ENCODE measurements around the gene NAV3. TPM values are rescaled to one million over a fixed set of nuclear protein-coding genes. Genes with fewer than 3 reads are reported as not detected.

NAV3 gene
- total RNA-seq, 1 experiment from 2014 or later, result 6.8 TPM

DNA sequence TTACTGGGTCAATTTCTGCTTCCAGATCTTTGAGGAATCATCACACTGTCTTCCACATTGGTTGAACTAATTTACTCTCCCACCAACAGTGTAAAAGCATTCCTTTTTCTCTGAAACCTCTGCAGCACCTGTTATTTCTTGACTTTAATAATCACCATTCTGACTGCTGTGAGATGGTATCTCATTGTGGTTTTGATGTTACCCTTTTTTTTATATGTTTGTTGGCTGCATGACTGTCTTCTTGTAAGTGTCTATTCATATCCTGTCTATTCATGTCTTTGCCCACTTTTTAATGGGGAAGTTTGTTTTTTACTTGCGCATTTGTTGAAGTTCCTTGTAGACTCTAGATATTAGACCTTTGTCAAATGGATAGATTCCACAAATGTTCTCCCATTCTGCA lies 324.9 kb downstream of the NAV3 start:
- H2AFZ ChIP-seq (ENCODE audit: low read length), result no peak overlapping the region
- TF ChIP-seq, protein P1, sequence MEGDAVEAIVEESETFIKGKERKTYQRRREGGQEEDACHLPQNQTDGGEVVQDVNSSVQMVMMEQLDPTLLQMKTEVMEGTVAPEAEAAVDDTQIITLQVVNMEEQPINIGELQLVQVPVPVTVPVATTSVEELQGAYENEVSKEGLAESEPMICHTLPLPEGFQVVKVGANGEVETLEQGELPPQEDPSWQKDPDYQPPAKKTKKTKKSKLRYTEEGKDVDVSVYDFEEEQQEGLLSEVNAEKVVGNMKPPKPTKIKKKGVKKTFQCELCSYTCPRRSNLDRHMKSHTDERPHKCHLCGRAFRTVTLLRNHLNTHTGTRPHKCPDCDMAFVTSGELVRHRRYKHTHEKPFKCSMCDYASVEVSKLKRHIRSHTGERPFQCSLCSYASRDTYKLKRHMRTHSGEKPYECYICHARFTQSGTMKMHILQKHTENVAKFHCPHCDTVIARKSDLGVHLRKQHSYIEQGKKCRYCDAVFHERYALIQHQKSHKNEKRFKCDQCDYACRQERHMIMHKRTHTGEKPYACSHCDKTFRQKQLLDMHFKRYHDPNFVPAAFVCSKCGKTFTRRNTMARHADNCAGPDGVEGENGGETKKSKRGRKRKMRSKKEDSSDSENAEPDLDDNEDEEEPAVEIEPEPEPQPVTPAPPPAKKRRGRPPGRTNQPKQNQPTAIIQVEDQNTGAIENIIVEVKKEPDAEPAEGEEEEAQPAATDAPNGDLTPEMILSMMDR (conservative IDR thresholded peaks at IDR 0.05; ENCODE audit: low read depth, low read length), result no peak
- no peak for TF ChIP-seq EZH2 (IDR thresholded peaks at IDR 0.05; ENCODE audit: low read length, unreplicated experiment)
- TF ChIP-seq EZH2phosphoT487 (IDR thresholded peaks at IDR 0.05; ENCODE audit: borderline replicate concordance, low read length), result no peak

DNA sequence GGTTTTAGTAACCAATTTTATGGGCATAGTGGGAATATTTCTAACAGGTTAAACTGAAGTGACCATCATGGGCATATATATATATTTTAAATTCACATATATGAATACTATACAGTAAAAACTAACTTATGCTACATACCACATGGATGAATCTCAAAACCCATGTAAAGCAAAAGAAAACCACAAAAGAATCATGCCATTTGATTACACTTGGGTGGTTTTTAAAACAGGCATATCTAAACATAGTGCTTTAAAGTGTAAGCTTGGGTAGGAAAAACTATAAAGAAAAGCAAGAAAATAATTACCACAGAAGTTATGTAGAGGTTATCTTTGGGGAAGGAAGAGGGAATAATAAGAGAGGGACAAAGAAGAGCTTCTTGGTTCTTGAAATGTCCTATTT lies 326.1 kb downstream of the NAV3 start:
- no peaks in the 10 kb centered on the region for H3K36me3 ChIP-seq (ENCODE audit: low read depth, low read length)
- no peaks in the 10 kb centered on the region for H3K27me3 ChIP-seq (ENCODE audit: low read length)
- no peak for ATAC-seq
- no peak overlapping the region for H2AFZ ChIP-seq (ENCODE audit: low read length)
- H3K4me2 ChIP-seq (ENCODE audit: low read length), result no peak overlapping the region
- no peaks in the 10 kb centered on the region for H3K9me3 ChIP-seq (ENCODE audit: low read length)
- ChIA-PET CTCF (no interaction called here), POLR2A (ENCODE audit: unreplicated experiment) (no interaction called here)
- no peak overlapping the region for H3K27ac ChIP-seq (ENCODE audit: low read length)
- H3K4me3 ChIP-seq (ENCODE audit: low read length), result no peak overlapping the region
- H3F3A ChIP-seq (ENCODE audit: low read length, unreplicated experiment), result no peaks in the 10 kb centered on the region
- DNase-seq, result peak; percentile 10
- no peaks in the 10 kb centered on the region for H4K20me1 ChIP-seq (ENCODE audit: low read length)
- no TSS peak for BruUV-seq (replicated peaks)
- intact Hi-C loops (cut with micrococcal nuclease), result no loop called here
- no peak overlapping the region for H3K9ac ChIP-seq (ENCODE audit: low read length)
- no peaks in the 10 kb centered on the region for H3K79me2 ChIP-seq (ENCODE audit: low read length)
- H3K9me2 ChIP-seq (replicated peaks; ENCODE audit: low read length), result no peaks in the 10 kb centered on the region
- H3K4me1 ChIP-seq (ENCODE audit: insufficient read depth, low read length), result peaks cover 9% of the 10 kb centered on the region; the same call in 1 of the 2 replicates
- TF ChIP-seq, protein P1 (conservative IDR thresholded peaks at IDR 0.05; ENCODE audit: low read depth, low read length), result no peak
- no peak for TF ChIP-seq EZH2 (IDR thresholded peaks at IDR 0.05; ENCODE audit: low read length, unreplicated experiment)
- no peak for TF ChIP-seq EZH2phosphoT487 (IDR thresholded peaks at IDR 0.05; ENCODE audit: borderline replicate concordance, low read length)

More for the DNA sequence above, 324.9 kb downstream of the NAV3 start:
- H3K4me2 ChIP-seq (ENCODE audit: low read length), result 0 out of 2 replicates have a peak overlapping the region, but pooled peaks have one; percentile 25
- no peaks in the 10 kb centered on the region for H3K79me2 ChIP-seq (ENCODE audit: low read length)
- peaks cover 9% of the 10 kb centered on the region; the same call in 1 of the 2 replicates for H3K4me1 ChIP-seq (ENCODE audit: insufficient read depth, low read length)
- BruUV-seq (replicated peaks), result no TSS peak
- ATAC-seq, result peak; percentile 96
- H3K4me3 ChIP-seq (ENCODE audit: low read length), result no peak overlapping the region
- H3F3A ChIP-seq (ENCODE audit: low read length, unreplicated experiment), result no peaks in the 10 kb centered on the region
- no peaks in the 10 kb centered on the region for H3K27me3 ChIP-seq (ENCODE audit: low read length)
- ChIA-PET POLR2A (ENCODE audit: unreplicated experiment) (no interaction called here), CTCF (no interaction called here)
- H3K9ac ChIP-seq (ENCODE audit: low read length), result no peak overlapping the region
- no peaks in the 10 kb centered on the region for H3K9me2 ChIP-seq (replicated peaks; ENCODE audit: low read length)
- H3K27ac ChIP-seq (ENCODE audit: low read length), result 0 out of 2 replicates have a peak overlapping the region, but pooled peaks have one; percentile 19
- H4K20me1 ChIP-seq (ENCODE audit: low read length), result no peaks in the 10 kb centered on the region
- no peaks in the 10 kb centered on the region for H3K36me3 ChIP-seq (ENCODE audit: low read depth, low read length)
- no peaks in the 10 kb centered on the region for H3K9me3 ChIP-seq (ENCODE audit: low read length)
- DNase-seq, result peak; percentile 63
- intact Hi-C loops (cut with micrococcal nuclease), result no loop called here

DNA sequence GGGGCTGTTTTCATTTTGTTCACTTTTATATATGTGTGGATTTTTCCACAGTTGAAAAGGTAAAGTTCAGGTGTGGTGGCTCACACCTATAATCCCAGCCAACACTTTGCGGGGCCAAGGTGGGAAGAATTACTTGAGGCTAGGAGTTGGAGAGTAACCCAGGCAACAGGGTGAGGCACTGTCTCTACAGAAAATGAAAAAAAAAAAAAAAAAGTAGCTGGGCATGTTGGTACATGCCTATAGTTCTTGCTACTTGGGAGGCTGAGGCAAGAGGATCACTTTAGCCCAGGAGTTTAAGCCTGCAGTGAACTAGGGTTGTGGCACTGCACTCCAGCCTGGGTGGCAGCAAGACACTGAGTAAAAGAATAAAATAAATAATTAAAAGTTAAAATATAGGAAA lies 326.5 kb downstream of the NAV3 start:
- intact Hi-C loops (cut with micrococcal nuclease), result no loop called here
- TF ChIP-seq EZH2 (IDR thresholded peaks at IDR 0.05; ENCODE audit: low read length, unreplicated experiment) (no peak), EZH2phosphoT487 (IDR thresholded peaks at IDR 0.05; ENCODE audit: borderline replicate concordance, low read length) (no peak)
- TF ChIP-seq, protein P1 (conservative IDR thresholded peaks at IDR 0.05; ENCODE audit: low read depth, low read length), result no peak
- Histone ChIP-seq H3K79me2 (ENCODE audit: low read length) (no peaks in the 10 kb centered on the region), H3K9me2 (replicated peaks; ENCODE audit: low read length) (no peaks in the 10 kb centered on the region), H3K36me3 (ENCODE audit: low read depth, low read length) (no peaks in the 10 kb centered on the region), H2AFZ (ENCODE audit: low read length) (no peak overlapping the region), H3K27ac (ENCODE audit: low read length) (no peak overlapping the region), H3K27me3 (ENCODE audit: low read length) (no peaks in the 10 kb centered on the region), H4K20me1 (ENCODE audit: low read length) (no peaks in the 10 kb centered on the region), H3K4me1 (ENCODE audit: insufficient read depth, low read length) (peaks cover 9% of the 10 kb centered on the region; the same call in 1 of the 2 replicates), H3K9me3 (ENCODE audit: low read length) (no peaks in the 10 kb centered on the region), H3K4me3 (ENCODE audit: low read length) (no peak overlapping the region), H3K4me2 (ENCODE audit: low read length) (no peak overlapping the region), H3F3A (ENCODE audit: low read length, unreplicated experiment) (no peaks in the 10 kb centered on the region), H3K9ac (ENCODE audit: low read length) (no peak overlapping the region)
- no peak for ATAC-seq
- BruUV-seq (replicated peaks), result no TSS peak
- ChIA-PET CTCF (no interaction called here), POLR2A (ENCODE audit: unreplicated experiment) (interaction anchor here (0.5 kb wide), 1 partner anchor 753 kb away, joined by 5 read pairs; no protein-coding TSS in a partner anchor)
- no peak for DNase-seq

Measured in PC-3 (cell line).